SK-N-SH (cell line): ENCODE data around the gene ZMIZ1. TPM values are rescaled to one million over a fixed set of nuclear protein-coding genes. Genes with fewer than 3 reads are reported as not detected.

Experiments used
- CTCF ChIA-PET: fragments of 300-600, 350-600 bp; formaldehyde crosslinking; extraction: SDS; loops from one replicate; lab custom pipeline; 2021; lab: Yijun Ruan, JAX
- POLR2A ChIA-PET: fragments of 350-600 bp; sonication (Branson Sonifier 250); formaldehyde crosslinking; extraction: SDS; loops from one replicate; lab custom pipeline; 2020; ENCODE audit warnings: antibody characterized with exemption, inconsistent platforms; lab: Yijun Ruan, JAX
- DNase-seq: peaks from one replicate; pipeline ENCODE4 v3.0.0; 2012
- H2AFZ ChIP-seq: fragments of 200-600 bp; sonication (generic); 2 replicates; pipeline ENCODE4 v1.8.1; 2016; ENCODE audit warnings: antibody characterized with exemption, mild to moderate bottlenecking, low read depth
- H3F3A ChIP-seq: fragments of 200-600 bp; sonication (generic); replicated peaks from 2 replicates; pipeline ENCODE3; 2016; ENCODE audit warnings: antibody characterized with exemption, mild to moderate bottlenecking; ENCODE audit not compliant: insufficient read depth
- H3K27ac ChIP-seq, 2 experiments: fragments of 200-500 bp in 1 of 2; fragments of 200-600 bp in 1 of 2; sonication (Bioruptor generic) in 1 of 2; sonication (generic), shearing (Covaris generic) in 1 of 2; 2 replicates each; pipeline versions ENCODE4 v1.5.1 to v1.6.1; 2014 to 2016; ENCODE audit warnings: low read depth in 2 of 2, inconsistent platforms in 1 of 2, low read length in 1 of 2, mild to moderate bottlenecking in 1 of 2, mixed read lengths in 1 of 2
- H3K27me3 ChIP-seq: fragments of 200-600 bp; sonication (generic), shearing (Covaris generic); 2 replicates; pipeline ENCODE4 v1.6.1; 2016; ENCODE audit warnings: mixed run types; ENCODE audit not compliant: insufficient read depth
- H3K36me3 ChIP-seq, 2 experiments: fragments of 200-500 bp in 1 of 2; fragments of 200-600 bp in 1 of 2; sonication (Bioruptor generic) in 1 of 2; sonication (generic) in 1 of 2; replicated peaks in 1 of 2; 2 replicates each; pipeline versions ENCODE3 to v1.5.1; 2014 to 2016; ENCODE audit warnings: low read length in 1 of 2, mild to moderate bottlenecking in 1 of 2; ENCODE audit not compliant: insufficient read depth in 2 of 2, control insufficient read depth in 1 of 2
- H3K4me1 ChIP-seq, 2 experiments: fragments of 200-500 bp in 1 of 2; fragments of 200-600 bp in 1 of 2; sonication (Bioruptor generic) in 1 of 2; sonication (generic), shearing (Covaris generic) in 1 of 2; 2 replicates each; pipeline versions ENCODE4 v1.5.1 to v1.6.1; 2014 to 2016; ENCODE audit warnings: low read depth in 1 of 2, low read length in 1 of 2, mixed run types in 1 of 2; ENCODE audit not compliant: insufficient read depth in 2 of 2, control insufficient read depth in 1 of 2
- H3K4me2 ChIP-seq: fragments of 200-600 bp; sonication (generic), shearing (Covaris generic); 2 replicates; pipeline ENCODE4 v1.6.1; 2017; ENCODE audit warnings: mixed run types
- H3K4me3 ChIP-seq, 2 experiments: fragments of 200-500 bp in 1 of 2; fragments of 200-600 bp in 1 of 2; sonication (Bioruptor generic) in 1 of 2; sonication (generic), shearing (Covaris generic) in 1 of 2; 2 replicates each; pipeline versions ENCODE4 v1.5.1 to v1.8.1; 2014 to 2016; ENCODE audit warnings: low read depth in 2 of 2, inconsistent platforms in 1 of 2, low read length in 1 of 2, mild to moderate bottlenecking in 1 of 2, mixed read lengths in 1 of 2, moderate library complexity in 1 of 2
- H3K79me2 ChIP-seq: fragments of 200-600 bp; sonication (generic); 2 replicates; pipeline ENCODE4 v1.8.1; 2017; ENCODE audit warnings: mild to moderate bottlenecking; ENCODE audit not compliant: insufficient read depth
- H3K9ac ChIP-seq: fragments of 200-600 bp; sonication (generic); 2 replicates; pipeline ENCODE4 v1.6.1; 2017; ENCODE audit warnings: mixed run types
- H3K9me2 ChIP-seq: fragments of 200-600 bp; sonication (generic); 2 replicates; pipeline ENCODE4 v1.6.1; 2017; ENCODE audit warnings: mixed run types
- H3K9me3 ChIP-seq: fragments of 200-600 bp; sonication (generic); 2 replicates; pipeline ENCODE4 v1.6.1; 2017; ENCODE audit warnings: mixed run types, mild to moderate bottlenecking, moderate library complexity
- H4K20me1 ChIP-seq: fragments of 200-600 bp; sonication (generic); 2 replicates; pipeline ENCODE4 v1.6.1; 2017; ENCODE audit warnings: mild to moderate bottlenecking, mixed run types; ENCODE audit not compliant: insufficient read depth
- CTCF ChIP-seq: fragments of 200-600 bp; sonication (generic); IDR thresholded peaks from 2 replicates; pipeline ENCODE4 v1.6.1; 2017; ENCODE audit warnings: antibody characterized with exemption, mild to moderate bottlenecking, moderate library complexity
- GATA2 ChIP-seq: sonication (generic); formaldehyde crosslinking; IDR thresholded peaks from 2 replicates; pipeline ENCODE4 v1.5.0; 2020; ENCODE audit warnings: mild to moderate bottlenecking, missing genetic modification reagents
- IRF3 ChIP-seq: fragments of 150-350 bp; IDR thresholded peaks from 2 replicates; pipeline ENCODE4 v1.6.1; 2016; ENCODE audit warnings: mild to moderate bottlenecking, low read depth, low read length
- MXI1 ChIP-seq: IDR thresholded peaks from 2 replicates; pipeline ENCODE4 v1.6.1; 2012; ENCODE audit warnings: mild to moderate bottlenecking, low read depth, low read length, improper control_type of control experiment
- NRF1 ChIP-seq: IDR thresholded peaks from 2 replicates; pipeline ENCODE4 v1.6.1; 2012; ENCODE audit warnings: low read depth, mild to moderate bottlenecking, low read length
- PBX3 ChIP-seq: IDR thresholded peaks from 2 replicates; pipeline ENCODE4; 2012
- RCOR1 ChIP-seq: fragments of 150-350 bp; IDR thresholded peaks from 2 replicates; pipeline ENCODE4 v1.6.1; 2017; ENCODE audit warnings: antibody characterized with exemption, low read length
- REST ChIP-seq: IDR thresholded peaks from 2 replicates; pipeline ENCODE4 v1.6.1; 2012; ENCODE audit warnings: mild to moderate bottlenecking, low read depth, low read length, moderate library complexity
- SMC3 ChIP-seq: IDR thresholded peaks from 2 replicates; pipeline ENCODE4 v1.6.1; 2012; ENCODE audit warnings: low read depth, low read length, improper control_type of control experiment
- TAF1 ChIP-seq: IDR thresholded peaks from 2 replicates; pipeline ENCODE4 v1.6.1; 2012; ENCODE audit warnings: low read depth, mild to moderate bottlenecking, low read length, moderate library complexity, borderline replicate concordance
- TCF12 ChIP-seq: IDR thresholded peaks from 2 replicates; pipeline ENCODE4 v1.4.0; 2012
- USF2 ChIP-seq: fragments of 150-350 bp; IDR thresholded peaks from 2 replicates; pipeline ENCODE4 v1.6.1; 2017; ENCODE audit warnings: antibody characterized with exemption, low read length, low read depth, borderline replicate concordance
- YY1 ChIP-seq: IDR thresholded peaks from 2 replicates; pipeline ENCODE4 v1.4.0; 2012; ENCODE audit warnings: low read depth, mild to moderate bottlenecking
- WGBS: methylation state at CpG from one replicate; pipeline ENCODE4 v1.1.6; 2017; ENCODE audit warnings: low lambda C conversion rate; 5-methylcytosine and 5-hydroxymethylcytosine counted together
- polyA plus RNA-seq, 3 experiments: library from polyadenylated mRNA; depleted of rRNA; stranded (reverse); fragments of >200 nt; gene quantifications; 2 replicates each; pipeline ENCODE4 v1.2.3, GENCODE V29; 2012

Gene ZMIZ1
- polyA plus RNA-seq, 1 of the 3 experiments (the other 2 are of a cell fraction) = 23.5 TPM

- Histone ChIP-seq H3K4me1 (peaks cover 11 to 96% of the 10 kb centered on the region in 2 experiments; a peak in 2 of 4 replicates), H4K20me1 (peaks cover 100% of the 10 kb centered on the region), H3K9me2 (no peaks in the 10 kb centered on the region), H3K27me3 (no peaks in the 10 kb centered on the region), H3K36me3 (peaks cover 0 to 3% of the 10 kb centered on the region in 2 experiments), H3K9me3 (no peaks in the 10 kb centered on the region), H3K79me2 (peaks cover 100% of the 10 kb centered on the region), H2AFZ (no peak overlapping the region), H3K4me3 (no peak overlapping the region), H3K27ac (peak overlapping the region; percentile 15 to 56; a peak in 3 of 4 replicates), H3K9ac (no peak overlapping the region), H3K4me2 (peak overlapping the region; percentile 4; the same call in 1 of the 2 replicates), H3F3A (peaks cover 5% of the 10 kb centered on the region)
- ChIA-PET POLR2A (interaction anchor here (1.2 kb wide), 1 partner anchor 30 kb away, joined by 4 read pairs; no protein-coding TSS in a partner anchor), CTCF (interaction anchor here (0.7 to 3.8 kb wide), 6 partner anchors 31 to 1054 kb away, joined by 3 to 14 read pairs (median 4); no protein-coding TSS in a partner anchor)
- TF ChIP-seq NRF1 (no peak), PBX3 (0 out of 2 replicates have a peak, but pooled peaks have one; percentile 5)
- peak; percentile 57 for DNase-seq
- WGBS = 77% methylated on average over 21 of the region's 22 CpGs
Observed at GRCh38 chr10:79101560-79102497, 33.1 kb downstream of the ZMIZ1 start.

GRCh38 chr10:79102498-79102874 lies 33.7 kb downstream of the ZMIZ1 start:
- H3K4me1 ChIP-seq = peaks cover 18 to 97% of the 10 kb centered on the region in 2 experiments; a peak in 2 of 4 replicates
- peak overlapping the region in 1 of 2 experiments; percentile 39; a peak in 1 of 4 replicates for H3K27ac ChIP-seq
- ChIA-PET CTCF (interaction anchor here (0.7 to 3.8 kb wide), 6 partner anchors 31 to 1055 kb away, joined by 3 to 14 read pairs (median 3); no protein-coding TSS in a partner anchor), POLR2A (no interaction called here)
- peak; percentile 70 for DNase-seq
- H3K9ac ChIP-seq = no peak overlapping the region
- no peak overlapping the region for H3K4me3 ChIP-seq
- H4K20me1 ChIP-seq = peaks cover 100% of the 10 kb centered on the region
- H3K9me2 ChIP-seq = no peaks in the 10 kb centered on the region
- H3F3A ChIP-seq = peaks cover 5% of the 10 kb centered on the region
- H3K4me2 ChIP-seq = peak overlapping the region; percentile 4; the same call in 1 of the 2 replicates
- no peaks in the 10 kb centered on the region for H3K9me3 ChIP-seq
- no peak overlapping the region for H2AFZ ChIP-seq
- no peaks in the 10 kb centered on the region for H3K27me3 ChIP-seq
- peaks cover 0 to 3% of the 10 kb centered on the region in 2 experiments for H3K36me3 ChIP-seq
- H3K79me2 ChIP-seq = peaks cover 100% of the 10 kb centered on the region
- 98% methylated on average over 7 of the region's 7 CpGs for WGBS
- no peak for TF ChIP-seq GATA2 (CRISPR knock-in tag)
- no peak for TF ChIP-seq USF2
- no peak for TF ChIP-seq YY1
- TF ChIP-seq TCF12 = no peak
- TF ChIP-seq RCOR1 = no peak
- no peak for TF ChIP-seq IRF3
- TF ChIP-seq PBX3 = no peak
- TF ChIP-seq REST = no peak
- TF ChIP-seq MXI1 = no peak
- TF ChIP-seq CTCF = no peak
- no peak for TF ChIP-seq TAF1
- no peak; the same call in 1 of the 2 replicates for TF ChIP-seq SMC3
- no peak for TF ChIP-seq NRF1
